Lung (tissue), 12 donors: ENCODE data around the gene PCDHGC5. TPM values are rescaled to one million over a fixed set of nuclear protein-coding genes. Genes with fewer than 3 reads are reported as not detected.

ENCODE experiments used
- ATAC-seq: fragments of 200-7000 bp; cut with Tn5 transposase; one replicate; pipeline ENCODE4 v1.9.1; 2020; ENCODE audit warnings: moderate number of reproducible peaks; ENCODE audit not compliant: insufficient read depth, low FRiP score
- DNase-seq, 3 donors: peaks; one replicate each; pipeline ENCODE4 v3.0.0-alpha.2; 2013 to 2017
- H3K27ac ChIP-seq, 2 donors: one replicate each; pipeline ENCODE4 v1.5.1; 2013; ENCODE audit warnings: mild to moderate bottlenecking in 2 of 2, moderate library complexity in 2 of 2, control low read depth in 1 of 2, inconsistent platforms in 1 of 2, low read depth in 1 of 2, low read length in 1 of 2
- H3K27me3 ChIP-seq, 3 donors: one replicate each; pipeline ENCODE4 v1.5.1; 2013; ENCODE audit warnings: low read length in 2 of 3; ENCODE audit not compliant: control insufficient read depth in 3 of 3, insufficient read depth in 3 of 3
- H3K36me3 ChIP-seq, 4 donors: one replicate each; pipeline ENCODE4 v1.5.1; 2013; ENCODE audit warnings: low read length in 4 of 4, mild to moderate bottlenecking in 1 of 4, moderate library complexity in 1 of 4; ENCODE audit not compliant: control insufficient read depth in 4 of 4, insufficient read depth in 4 of 4
- H3K4me1 ChIP-seq, 5 donors: one replicate each; pipeline ENCODE4 v1.5.1; 2013; ENCODE audit warnings: low read length in 5 of 5, mild to moderate bottlenecking in 2 of 5, moderate library complexity in 1 of 5; ENCODE audit not compliant: control insufficient read depth in 5 of 5, insufficient read depth in 5 of 5
- H3K4me3 ChIP-seq: one replicate; pipeline ENCODE4 v1.5.1; 2013; ENCODE audit warnings: mild to moderate bottlenecking, control low read depth, moderate library complexity
- H3K9ac ChIP-seq, 2 donors: one replicate each; pipeline ENCODE4 v1.5.1; 2013; ENCODE audit warnings: low read length in 2 of 2, control low read depth in 1 of 2; ENCODE audit not compliant: insufficient read depth in 1 of 2
- H3K9me3 ChIP-seq, 4 donors: one replicate each; pipeline ENCODE4 v1.5.1; 2013; ENCODE audit warnings: low read length in 3 of 4, mild to moderate bottlenecking in 1 of 4, moderate library complexity in 1 of 4; ENCODE audit not compliant: control insufficient read depth in 4 of 4, insufficient read depth in 3 of 4
- WGBS, 2 donors: extraction: QIAGEN DNeasy Blood & Tissue Kit; methylation state at CpG; one replicate each; pipeline ENCODE4 v1.1.7; 2013; 5-methylcytosine and 5-hydroxymethylcytosine counted together
- polyA plus RNA-seq, 2 donors: library from polyadenylated mRNA; stranded (reverse); fragments of 200-250 nt; gene quantifications; one replicate each; pipeline ENCODE4 v1.2.1, GENCODE V29; 2013
- total RNA-seq, 2 donors: library from RNA; depleted of rRNA in 1 of 2; stranded (reverse); fragments of >200 nt in 1 of 2; gene quantifications; one replicate each; pipeline ENCODE4 v1.2.1, GENCODE V29; 2014 to 2021
- TF ChIP-seq, protein P1 (sequence below): IDR thresholded peaks from 2 replicates; pipeline ENCODE4 v1.5.1; 2012; ENCODE audit warnings: mild to moderate bottlenecking; ENCODE audit errors: control extremely low read depth, extremely low read depth
- donor health status: control.
- donor health status: control.
- donor health status: Bipolar disorder and iron deficiency.
- donor health status: healthy.
- donor health status: DM: yes; HTN: yes; CAD: no.

The PCDHGC5 gene
- total and polyA plus RNA-seq, 4 donors, result 0.14 to 5.1 (median 1.5) TPM

DNA sequence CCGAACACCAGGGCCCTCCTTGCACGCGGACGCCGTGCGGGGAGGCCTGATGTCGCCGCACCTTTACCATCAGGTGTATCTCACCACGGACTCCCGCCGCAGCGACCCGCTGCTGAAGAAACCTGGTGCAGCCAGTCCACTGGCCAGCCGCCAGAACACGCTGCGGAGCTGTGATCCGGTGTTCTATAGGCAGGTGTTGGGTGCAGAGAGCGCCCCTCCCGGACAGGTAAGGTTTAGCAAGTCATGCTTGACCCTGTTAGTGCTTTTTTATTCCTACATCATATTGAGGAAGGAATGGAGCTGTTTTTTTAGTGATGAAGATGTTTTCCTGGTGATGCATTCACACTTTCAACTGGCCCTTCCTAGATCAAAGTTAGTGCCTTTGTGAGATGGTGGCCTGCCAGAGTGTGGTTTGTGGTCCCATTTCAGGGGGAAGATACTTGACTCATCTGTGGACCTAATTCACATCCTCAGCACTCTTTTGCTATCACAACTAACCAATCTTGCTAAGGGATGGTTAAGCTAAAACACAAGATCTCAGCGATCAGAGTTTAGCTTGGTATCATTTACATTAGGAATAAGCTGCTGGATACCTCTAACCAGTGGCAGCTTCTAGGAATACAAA, 10.4 kb upstream of the PCDHGC5 start:
- peaks cover 0 to 9% (median 5%) of the 10 kb centered on the region in 4 donors for H3K36me3 ChIP-seq
- peaks cover 0 to 5% (median 0%) of the 10 kb centered on the region in 4 donors for H3K9me3 ChIP-seq
- DNase-seq (peak; percentile 42 to 78 (median 74)), ATAC-seq (no peak)
- H3K27me3 ChIP-seq, result peaks cover 0 to 13% (median 0%) of the 10 kb centered on the region in 3 donors
- peak overlapping the region in 1 of 2 donors; percentile 99 for H3K9ac ChIP-seq
- TF ChIP-seq, protein P1, sequence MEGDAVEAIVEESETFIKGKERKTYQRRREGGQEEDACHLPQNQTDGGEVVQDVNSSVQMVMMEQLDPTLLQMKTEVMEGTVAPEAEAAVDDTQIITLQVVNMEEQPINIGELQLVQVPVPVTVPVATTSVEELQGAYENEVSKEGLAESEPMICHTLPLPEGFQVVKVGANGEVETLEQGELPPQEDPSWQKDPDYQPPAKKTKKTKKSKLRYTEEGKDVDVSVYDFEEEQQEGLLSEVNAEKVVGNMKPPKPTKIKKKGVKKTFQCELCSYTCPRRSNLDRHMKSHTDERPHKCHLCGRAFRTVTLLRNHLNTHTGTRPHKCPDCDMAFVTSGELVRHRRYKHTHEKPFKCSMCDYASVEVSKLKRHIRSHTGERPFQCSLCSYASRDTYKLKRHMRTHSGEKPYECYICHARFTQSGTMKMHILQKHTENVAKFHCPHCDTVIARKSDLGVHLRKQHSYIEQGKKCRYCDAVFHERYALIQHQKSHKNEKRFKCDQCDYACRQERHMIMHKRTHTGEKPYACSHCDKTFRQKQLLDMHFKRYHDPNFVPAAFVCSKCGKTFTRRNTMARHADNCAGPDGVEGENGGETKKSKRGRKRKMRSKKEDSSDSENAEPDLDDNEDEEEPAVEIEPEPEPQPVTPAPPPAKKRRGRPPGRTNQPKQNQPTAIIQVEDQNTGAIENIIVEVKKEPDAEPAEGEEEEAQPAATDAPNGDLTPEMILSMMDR, result no peak
- peak overlapping the region; percentile 52 for H3K4me3 ChIP-seq
- peak overlapping the region in 1 of 2 donors; percentile 1 for H3K27ac ChIP-seq
- H3K4me1 ChIP-seq, result peaks cover 3 to 61% (median 18%) of the 10 kb centered on the region in 5 donors
- WGBS, 2 donors, result 34 to 35% methylated on average over 20 of the region's 20 CpGs

DNA sequence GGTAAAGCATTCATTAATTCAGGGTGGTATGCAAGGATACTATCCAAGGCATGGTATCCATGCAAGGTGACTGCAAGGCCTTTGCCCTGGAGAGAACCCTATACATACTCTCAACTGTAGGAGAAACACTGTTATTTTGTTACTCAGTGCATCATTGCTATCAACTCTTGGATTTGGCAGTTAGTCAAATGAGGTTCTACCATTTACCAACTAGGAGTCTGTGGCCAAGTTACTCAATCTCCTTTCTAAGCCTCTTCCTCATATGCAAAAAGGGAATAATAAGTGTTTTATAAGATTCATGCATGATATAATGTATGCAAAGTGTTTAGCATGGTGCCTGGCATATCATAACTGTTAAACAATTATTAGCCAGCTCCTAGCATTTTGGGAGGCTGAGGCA, 9.1 kb upstream of the PCDHGC5 start:
- peaks cover 0 to 9% (median 5%) of the 10 kb centered on the region in 4 donors for H3K36me3 ChIP-seq
- H3K4me1 ChIP-seq, result peaks cover 8 to 73% (median 19%) of the 10 kb centered on the region in 5 donors
- H3K9ac ChIP-seq, result no peak overlapping the region
- H3K4me3 ChIP-seq, result no peak overlapping the region
- peaks cover 0 to 23% (median 0%) of the 10 kb centered on the region in 3 donors for H3K27me3 ChIP-seq
- TF ChIP-seq, protein P1, result no peak
- H3K9me3 ChIP-seq, result peaks cover 0 to 5% (median 0%) of the 10 kb centered on the region in 4 donors
- DNase-seq, result no peak
- ATAC-seq, result no peak
- no peak overlapping the region for H3K27ac ChIP-seq

DNA sequence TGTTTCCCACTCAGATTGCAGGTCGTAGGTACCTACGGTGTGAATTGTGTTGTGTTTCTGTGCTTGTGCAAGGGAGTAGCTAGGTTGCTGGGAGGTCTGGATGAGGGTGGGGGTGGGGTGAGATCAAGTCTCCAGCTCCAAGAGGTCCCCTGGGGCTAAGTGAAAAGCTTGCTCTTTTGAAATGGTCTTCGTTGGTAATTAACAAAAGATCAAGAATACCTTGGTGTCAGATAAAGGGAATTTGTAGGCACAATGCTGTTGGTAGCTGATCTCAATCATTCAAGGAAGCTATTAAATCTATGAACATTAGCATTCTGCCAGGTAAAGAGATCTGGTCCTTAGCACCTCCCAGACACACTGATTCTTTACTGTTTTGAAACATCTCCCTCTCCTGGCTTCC, 5.0 kb upstream of the PCDHGC5 start:
- Histone ChIP-seq H3K9ac (no peak overlapping the region), H3K27me3 (peaks cover 0 to 34% (median 0%) of the 10 kb centered on the region in 3 donors), H3K4me1 (peaks cover 3 to 53% (median 16%) of the 10 kb centered on the region in 5 donors), H3K9me3 (peaks cover 0 to 16% (median 0%) of the 10 kb centered on the region in 4 donors), H3K36me3 (peaks cover 0 to 20% (median 12%) of the 10 kb centered on the region in 4 donors), H3K27ac (no peak overlapping the region), H3K4me3 (no peak overlapping the region)
- 48 to 53% methylated on average over 3 of the region's 3 CpGs for WGBS, 2 donors
- TF ChIP-seq, protein P1, result no peak
- DNase-seq, result no peak
- no peak for ATAC-seq
